H1 (cell line): Measurements from ENCODE around the gene ATE1.

ENCODE experiments used
- CTCF ChIP-seq, 3 experiments: IDR thresholded peaks; 1 replicate in 2 of 3; 2 replicates in 1 of 3; pipeline versions ENCODE4 v1.5.1 to v1.6.1; 2011; ENCODE audit warnings: low read length in 3 of 3, mild to moderate bottlenecking in 3 of 3, inconsistent platforms in 2 of 3, low read depth in 1 of 3, moderate library complexity in 1 of 3; ENCODE audit not compliant: insufficient read depth in 1 of 3; ENCODE audit errors: control extremely low read depth in 1 of 3
- EP300 ChIP-seq, 2 experiments: IDR thresholded peaks; 1 replicate in 1 of 2; 2 replicates in 1 of 2; pipeline ENCODE4 v1.6.1; 2011 to 2012; ENCODE audit warnings: low read depth in 2 of 2, low read length in 2 of 2, mild to moderate bottlenecking in 2 of 2, borderline replicate concordance in 1 of 2, inconsistent platforms in 1 of 2, moderate library complexity in 1 of 2
- EZH2 ChIP-seq: fragments of 200-600 bp; sonication (generic); IDR thresholded peaks from 2 replicates; pipeline ENCODE4 v1.7.1; 2012; ENCODE audit warnings: low read depth, mild to moderate bottlenecking, moderate library complexity, low read length, inconsistent platforms; ENCODE audit not compliant: severe bottlenecking
- SIN3A ChIP-seq, 2 experiments: IDR thresholded peaks in 1 of 2; conservative IDR thresholded peaks in 1 of 2; 2 replicates each; pipeline ENCODE4 v1.6.1; 2011 to 2012; ENCODE audit warnings: low read length in 2 of 2, improper control_type of control experiment in 1 of 2, low read depth in 1 of 2, mild to moderate bottlenecking in 1 of 2
- TBP ChIP-seq: IDR thresholded peaks from 2 replicates; pipeline ENCODE4 v1.6.1; 2011; ENCODE audit warnings: low read depth, low read length, improper control_type of control experiment
- USF2 ChIP-seq: IDR thresholded peaks from 2 replicates; pipeline ENCODE4 v1.6.1; 2011; ENCODE audit warnings: low read length, improper control_type of control experiment

GRCh38 chr10:121788717-121789116, 139.1 kb downstream of the ATE1 start:
- TF ChIP-seq TBP (no peak), USF2 (no peak), EP300 (IDR thresholded peaks at IDR 0.05; ENCODE audit: borderline replicate concordance in 1 of 2, low read depth in 2 of 2, low read length in 2 of 2) (no peak), CTCF (IDR thresholded peaks at IDR 0.05; ENCODE audit: control extremely low read depth in 1 of 3, insufficient read depth in 1 of 3, low read depth in 1 of 3, low read length in 3 of 3) (no peak), SIN3A (conservative IDR thresholded peaks at IDR 0.05 in 1 of 2, IDR thresholded peaks at IDR 0.05 in 1 of 2; ENCODE audit: low read depth in 1 of 2, low read length in 2 of 2) (no peak), EZH2 (no peak)
